Fibroblast of skin of left biceps (primary cell): Measurements from ENCODE around the gene DHX29.
"Not testable (repeated sequence)": the region's sequence is repeated elsewhere in the genome, so short reads cannot be mapped to it uniquely, and the experiment has no call there.

Source experiments
- DNase-seq, 2 experiments: peaks; one replicate each; pipeline ENCODE4 v3.0.0-alpha.2; 2013; ENCODE audit warnings: low read depth in 2 of 2

DHX29 gene

GRCh38 chr5:55307383-55308253, at the start of gene DHX29, which contains the start of gene MTREX:
Gene DHX29 (minus strand): TSS chr5:55307694. CDS start chr5:55307573, 121 bp downstream.
Gene MTREX (plus strand): TSS chr5:55307989. CDS start chr5:55308014, 25 bp downstream.
- peak; percentile 81 to 82 for DNase-seq

GRCh38 chr5:55356896-55357295, 49.4 kb upstream of the DHX29 start:
- DNase-seq = no peak

- DNase-seq = no peak
These were observed 43.3 kb upstream of the DHX29 start for GRCh38 chr5:55350754-55351153.

- DNase-seq = no peak
These were observed 40.3 kb upstream of the DHX29 start for GRCh38 chr5:55347786-55348185.

GRCh38 chr5:55345327-55345726, 37.8 kb upstream of the DHX29 start:
- no peak for DNase-seq

- DNase-seq = peak in 1 of 2 experiments; percentile 23
These were observed 37.0 kb upstream of the DHX29 start for GRCh38 chr5:55344392-55344992.

GRCh38 chr5:55343609-55344008, 36.1 kb upstream of the DHX29 start:
- no peak for DNase-seq

GRCh38 chr5:55343107-55343506, 35.6 kb upstream of the DHX29 start:
- DNase-seq = no peak

GRCh38 chr5:55338810-55339243, 31.3 kb upstream of the DHX29 start:
- DNase-seq = no peak

- DNase-seq = no peak
These were observed 30.7 kb upstream of the DHX29 start for GRCh38 chr5:55338092-55338613.

GRCh38 chr5:55333811-55334210, 26.3 kb upstream of the DHX29 start:
- DNase-seq = no peak

GRCh38 chr5:55333017-55333416, 25.5 kb upstream of the DHX29 start:
- no peak for DNase-seq

- DNase-seq = no peak
These were observed 23.8 kb upstream of the DHX29 start for GRCh38 chr5:55331321-55331720.

- no peak for DNase-seq
These were observed 19.8 kb upstream of the DHX29 start for GRCh38 chr5:55327281-55327680.

- no peak for DNase-seq
These were observed 18.1 kb upstream of the DHX29 start for GRCh38 chr5:55325621-55326020.

GRCh38 chr5:55324815-55325418, 17.4 kb upstream of the DHX29 start:
- DNase-seq = no peak

- DNase-seq = no peak
These were observed 16.5 kb upstream of the DHX29 start for GRCh38 chr5:55324006-55324405.

GRCh38 chr5:55320571-55320970, 13.1 kb upstream of the DHX29 start:
- no peak for DNase-seq

- DNase-seq = peak in 1 of 2 experiments; percentile 31
These were observed 12.0 kb upstream of the DHX29 start for GRCh38 chr5:55319491-55319890.

- DNase-seq = not testable (repeated sequence)
These were observed 10.7 kb upstream of the DHX29 start for GRCh38 chr5:55318237-55318636.

GRCh38 chr5:55316837-55317236, 9.3 kb upstream of the DHX29 start:
- DNase-seq = no peak

- no peak for DNase-seq
These were observed 8.8 kb upstream of the DHX29 start for GRCh38 chr5:55316289-55316688.
